ENCODE data around the gene HOXB2.

HOXB2 gene

GRCh38 chr17:48569674-48570324, 24.9 kb upstream of the HOXB2 start:
- TF ChIP-seq ZNF565 (CRISPR knock-in tag; conservative IDR thresholded peaks at IDR 0.05; ENCODE audit: low read depth) (no peak), TCF4 (CRISPR knock-in tag; IDR thresholded peaks at IDR 0.05; ENCODE audit: borderline replicate concordance) (no peak), CSDC2 (CRISPR knock-in tag; IDR thresholded peaks at IDR 0.05) (no peak), CSRNP3 (CRISPR knock-in tag; IDR thresholded peaks at IDR 0.05) (no peak), RARB (CRISPR knock-in tag; IDR thresholded peaks at IDR 0.05) (no peak), ISL1 (CRISPR knock-in tag; IDR thresholded peaks at IDR 0.05) (no peak), TOX (CRISPR knock-in tag; IDR thresholded peaks at IDR 0.05; ENCODE audit: borderline replicate concordance) (no peak), BACH2 (CRISPR knock-in tag; IDR thresholded peaks at IDR 0.05; ENCODE audit: borderline replicate concordance) (no peak), ZNF70 (CRISPR knock-in tag; IDR thresholded peaks at IDR 0.05) (no peak), ZFP30 (CRISPR knock-in tag; IDR thresholded peaks at IDR 0.05) (no peak), ZC3H10 (CRISPR knock-in tag; IDR thresholded peaks at IDR 0.05) (no peak), GLIS3 (CRISPR knock-in tag; IDR thresholded peaks at IDR 0.05) (no peak), ESRRG (CRISPR knock-in tag; IDR thresholded peaks at IDR 0.05) (no peak), ZNF8 (CRISPR knock-in tag; IDR thresholded peaks at IDR 0.05) (no peak), POU6F1 (CRISPR knock-in tag; IDR thresholded peaks at IDR 0.05; ENCODE audit: borderline replicate concordance, low read depth) (no peak)
- no peak for ATAC-seq

- no peak for ATAC-seq
- TF ChIP-seq ZNF70 (CRISPR knock-in tag; IDR thresholded peaks at IDR 0.05) = no peak
- TF ChIP-seq ZFP3 (CRISPR knock-in tag; IDR thresholded peaks at IDR 0.05) = no peak
- no peak for TF ChIP-seq SNAI2 (CRISPR knock-in tag; IDR thresholded peaks at IDR 0.05)
- no peak for TF ChIP-seq PPARA (CRISPR knock-in tag; IDR thresholded peaks at IDR 0.05; ENCODE audit: borderline replicate concordance)
- TF ChIP-seq CREB5 (CRISPR knock-in tag; IDR thresholded peaks at IDR 0.05; ENCODE audit: low read depth) = no peak
- no peak for TF ChIP-seq OSR1 (CRISPR knock-in tag; IDR thresholded peaks at IDR 0.05)
- TF ChIP-seq POU6F1 (CRISPR knock-in tag; IDR thresholded peaks at IDR 0.05; ENCODE audit: borderline replicate concordance, low read depth) = no peak
- TF ChIP-seq ZFP30 (CRISPR knock-in tag; IDR thresholded peaks at IDR 0.05) = no peak
- TF ChIP-seq RARB (CRISPR knock-in tag; IDR thresholded peaks at IDR 0.05) = no peak
- no peak for TF ChIP-seq ZNF8 (CRISPR knock-in tag; IDR thresholded peaks at IDR 0.05)
- no peak for TF ChIP-seq ARNTL (CRISPR knock-in tag; IDR thresholded peaks at IDR 0.05; ENCODE audit: borderline replicate concordance, low read depth)
These were observed 24.3 kb upstream of the HOXB2 start for GRCh38 chr17:48569240-48569582.

GRCh38 chr17:48568499-48569239, 23.8 kb upstream of the HOXB2 start:
- no peak for ATAC-seq
- TF ChIP-seq OSR1 (CRISPR knock-in tag; IDR thresholded peaks at IDR 0.05) = no peak
- no peak for TF ChIP-seq ZNF70 (CRISPR knock-in tag; IDR thresholded peaks at IDR 0.05)
- no peak for TF ChIP-seq CSRNP3 (CRISPR knock-in tag; IDR thresholded peaks at IDR 0.05)
- no peak for TF ChIP-seq ZNF565 (CRISPR knock-in tag; conservative IDR thresholded peaks at IDR 0.05; ENCODE audit: low read depth)
- no peak for TF ChIP-seq PATZ1 (CRISPR knock-in tag; IDR thresholded peaks at IDR 0.05; ENCODE audit: borderline replicate concordance)
- TF ChIP-seq GLIS3 (CRISPR knock-in tag; IDR thresholded peaks at IDR 0.05) = no peak
- TF ChIP-seq ARNTL (CRISPR knock-in tag; IDR thresholded peaks at IDR 0.05; ENCODE audit: borderline replicate concordance, low read depth) = no peak
- no peak for TF ChIP-seq ISL1 (CRISPR knock-in tag; IDR thresholded peaks at IDR 0.05)
